Stimulated activated CD4-positive, alpha-beta T cell treated with anti-CD3 and anti-CD28 coated beads, Interleukin-2, amount 100 ng/mL, for 48 hours (primary cell): Measurements from ENCODE around the gene PDE6B.
"Not testable (repeated sequence)": the region's sequence is repeated elsewhere in the genome, so short reads cannot be mapped to it uniquely, and the experiment has no call there.

ENCODE experiments used
- DNase-seq, 2 donors: peaks; one replicate each; pipeline ENCODE4 v3.0.0-alpha.2; 2020

The PDE6B gene

DNA sequence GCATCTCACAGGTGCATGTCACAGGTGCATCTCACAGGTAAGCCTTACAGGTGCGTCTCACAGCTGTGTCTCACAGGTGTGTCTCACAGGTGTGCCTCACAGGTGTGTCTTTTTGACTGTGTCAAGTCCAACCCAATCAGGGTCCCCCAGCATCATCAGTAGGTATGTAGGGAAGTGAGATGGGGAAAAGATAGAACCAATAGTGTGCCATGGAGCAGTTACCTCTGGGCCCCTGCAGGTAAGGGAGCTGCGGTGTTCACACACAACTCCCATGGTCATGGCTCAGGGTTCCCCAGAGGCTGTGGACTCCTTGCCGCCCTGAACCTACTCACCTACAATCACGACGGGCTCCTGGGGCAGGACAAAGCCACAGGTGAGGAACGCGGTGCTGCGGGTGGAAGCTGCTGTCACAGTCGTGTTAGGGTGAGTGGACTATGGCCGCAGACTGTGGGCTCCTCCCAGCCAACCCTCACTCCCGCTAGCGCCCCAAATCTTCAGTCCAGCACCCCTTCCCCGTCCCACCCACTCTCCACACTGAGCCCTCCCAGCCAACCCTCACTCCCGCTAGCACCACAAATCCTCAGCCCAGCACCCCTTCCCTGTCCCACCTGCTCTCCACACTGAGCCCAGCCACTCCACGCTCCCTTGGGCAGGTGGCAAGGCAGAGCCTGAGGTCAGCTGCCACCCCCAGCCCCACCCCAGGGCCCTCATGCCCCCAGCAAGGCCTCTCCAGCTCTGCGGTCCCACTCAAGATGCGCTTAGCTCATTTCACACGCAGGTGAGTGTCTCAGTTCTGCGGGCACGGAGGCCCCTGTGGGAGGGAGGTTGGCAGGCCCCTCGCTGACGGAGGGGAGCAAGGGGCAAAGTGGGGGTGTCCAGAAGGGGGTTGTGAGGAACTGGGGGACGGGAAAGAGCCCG, 2.1 kb upstream of the PDE6B start:
- no peak for DNase-seq

DNA sequence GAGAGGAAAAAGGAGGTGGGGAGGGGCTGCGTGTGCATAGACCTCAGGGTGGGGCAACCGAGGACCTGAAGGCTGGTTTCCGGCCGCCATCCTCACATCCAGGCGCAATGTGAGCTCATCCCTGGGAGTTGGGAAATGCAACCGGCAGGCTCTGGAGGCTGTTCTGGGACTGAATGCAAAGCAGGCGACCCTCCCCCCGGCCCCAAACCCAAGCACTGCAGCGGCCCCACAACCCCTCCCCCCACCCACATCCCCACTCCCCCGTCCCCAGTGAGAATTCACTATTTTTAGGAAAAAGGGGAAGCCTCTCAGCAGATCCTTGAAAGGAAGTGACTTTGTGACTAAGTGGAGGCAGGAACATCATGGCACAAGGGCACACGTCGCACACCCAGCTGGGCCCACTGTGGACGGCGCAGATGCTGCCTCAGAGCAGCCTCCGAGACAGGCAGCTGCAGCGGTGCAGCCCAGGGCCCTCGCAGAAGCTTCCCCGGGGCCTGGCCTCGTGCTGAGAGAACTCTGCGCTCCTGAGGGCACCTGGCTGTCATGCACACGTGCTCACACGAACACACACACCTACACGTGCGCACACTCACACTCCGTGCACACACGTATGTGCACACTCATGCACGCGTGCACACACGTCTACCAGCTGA, 1.3 kb upstream of the PDE6B start:
- DNase-seq: no peak

DNA sequence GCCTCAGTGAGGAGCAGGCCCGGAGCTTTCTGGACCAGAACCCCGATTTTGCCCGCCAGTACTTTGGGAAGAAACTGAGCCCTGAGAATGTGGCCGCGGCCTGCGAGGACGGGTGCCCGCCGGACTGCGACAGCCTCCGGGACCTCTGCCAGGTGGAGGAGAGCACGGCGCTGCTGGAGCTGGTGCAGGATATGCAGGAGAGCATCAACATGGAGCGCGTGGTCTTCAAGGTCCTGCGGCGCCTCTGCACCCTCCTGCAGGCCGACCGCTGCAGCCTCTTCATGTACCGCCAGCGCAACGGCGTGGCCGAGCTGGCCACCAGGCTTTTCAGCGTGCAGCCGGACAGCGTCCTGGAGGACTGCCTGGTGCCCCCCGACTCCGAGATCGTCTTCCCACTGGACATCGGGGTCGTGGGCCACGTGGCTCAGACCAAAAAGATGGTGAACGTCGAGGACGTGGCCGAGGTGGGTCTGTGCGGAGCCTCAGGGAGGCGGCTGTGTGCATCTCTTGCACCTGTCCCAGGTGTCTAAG, 323 bp downstream of the PDE6B start:
- no peak for DNase-seq

DNA sequence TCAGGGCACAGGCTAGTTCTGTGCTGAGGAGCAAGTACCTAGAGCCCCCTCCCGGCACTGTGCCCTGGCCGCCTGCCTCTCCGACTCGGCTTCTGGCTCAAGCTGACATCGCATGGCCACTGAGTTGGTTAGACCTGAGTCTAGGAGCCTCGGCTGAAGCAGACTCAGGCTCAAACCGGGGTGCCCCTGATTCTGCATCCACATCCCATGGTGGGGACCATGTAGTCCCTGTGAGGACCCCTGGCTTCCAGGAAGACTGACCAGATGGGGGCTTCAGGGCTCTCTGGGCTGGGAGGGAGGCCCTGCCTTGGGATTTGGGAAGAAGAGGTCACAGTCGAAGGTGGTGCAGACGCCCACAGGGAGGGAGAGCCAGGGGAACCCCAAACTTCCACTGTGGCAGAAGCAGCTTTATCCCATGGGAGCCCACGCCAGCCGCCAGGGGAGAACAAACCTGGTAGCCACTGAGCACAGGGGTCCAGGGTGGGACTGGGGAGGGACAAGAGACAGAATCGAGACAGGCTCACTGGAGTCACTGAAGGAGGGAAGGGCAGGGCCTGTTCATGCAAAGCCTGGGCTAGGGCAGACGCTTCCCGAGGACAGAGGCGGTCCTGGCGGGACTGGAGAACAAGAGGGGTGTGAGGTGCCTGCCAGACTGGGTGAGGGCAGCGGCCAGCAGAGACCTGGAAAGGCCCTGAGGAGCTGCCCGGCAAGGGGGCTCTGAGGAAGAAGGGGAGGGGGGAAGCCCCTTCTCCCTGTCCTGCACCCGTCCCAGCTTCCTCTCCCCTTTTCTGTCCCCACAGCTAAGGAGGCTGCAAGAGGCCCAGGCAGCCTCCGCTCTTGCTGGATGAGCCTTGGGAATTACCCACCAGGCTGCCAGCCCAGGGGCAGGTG, 1.1 kb downstream of the PDE6B start:
- no peak for DNase-seq

DNA sequence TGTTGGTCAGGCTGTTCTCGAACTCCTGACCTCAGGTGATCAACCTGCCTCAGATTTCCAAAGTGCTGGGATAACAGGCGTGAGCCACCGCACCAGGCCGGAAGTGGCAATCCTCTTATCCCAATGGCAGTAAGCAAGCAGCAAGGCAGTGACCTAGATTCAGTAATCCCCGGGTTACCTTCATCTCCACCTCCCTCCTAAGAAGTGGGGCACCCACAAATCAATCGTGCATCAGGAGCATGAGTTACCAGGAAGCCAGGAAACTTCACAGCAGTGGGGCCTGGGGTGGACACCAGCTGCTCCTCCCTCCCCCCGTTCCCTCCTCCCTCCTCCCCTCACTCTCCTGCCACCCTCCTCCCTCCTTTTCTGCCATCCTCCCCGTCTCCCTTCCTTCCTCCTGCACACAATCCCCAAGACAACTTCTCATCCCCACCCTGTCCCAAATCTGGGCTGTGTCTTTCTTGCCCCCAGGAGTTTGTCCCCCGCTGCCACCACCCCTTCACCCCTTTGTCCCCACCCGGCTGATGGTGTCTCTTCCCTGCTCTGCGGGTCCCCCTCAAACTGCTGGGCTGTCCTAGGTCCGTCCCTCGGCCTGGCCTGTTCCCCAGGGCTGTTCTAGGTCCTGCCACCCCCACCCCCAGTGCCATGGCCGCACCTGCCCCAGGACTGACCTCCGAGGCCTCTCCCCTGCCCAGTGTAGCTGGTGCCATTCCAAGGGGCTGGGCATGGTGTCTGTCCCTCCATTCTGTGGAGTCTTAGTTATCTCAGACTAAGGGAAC, 2.2 kb downstream of the PDE6B start:
- no peak for DNase-seq

DNA sequence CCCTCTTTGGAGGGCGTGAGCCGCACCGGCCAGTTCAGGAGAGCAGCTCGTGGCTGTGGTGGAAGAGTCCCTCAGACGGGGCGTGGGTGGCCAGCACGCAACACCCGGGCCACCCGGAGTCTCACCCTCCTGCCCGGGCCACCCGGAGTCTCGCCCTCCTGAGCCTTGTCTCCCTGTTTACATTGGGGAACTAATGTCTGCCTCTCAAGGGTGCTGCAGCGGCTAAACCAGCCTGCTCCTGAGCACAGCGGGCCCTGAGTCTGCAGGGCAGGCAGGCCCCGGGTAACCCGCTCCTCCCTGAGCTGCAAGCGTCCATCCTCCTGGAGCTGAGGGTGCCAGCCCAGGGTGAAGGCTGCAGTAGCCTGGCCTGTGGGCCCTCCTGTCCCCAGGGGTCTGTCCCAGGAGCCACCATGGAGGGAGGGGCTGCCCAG, 3.0 kb downstream of the PDE6B start:
- no peak for DNase-seq

DNA sequence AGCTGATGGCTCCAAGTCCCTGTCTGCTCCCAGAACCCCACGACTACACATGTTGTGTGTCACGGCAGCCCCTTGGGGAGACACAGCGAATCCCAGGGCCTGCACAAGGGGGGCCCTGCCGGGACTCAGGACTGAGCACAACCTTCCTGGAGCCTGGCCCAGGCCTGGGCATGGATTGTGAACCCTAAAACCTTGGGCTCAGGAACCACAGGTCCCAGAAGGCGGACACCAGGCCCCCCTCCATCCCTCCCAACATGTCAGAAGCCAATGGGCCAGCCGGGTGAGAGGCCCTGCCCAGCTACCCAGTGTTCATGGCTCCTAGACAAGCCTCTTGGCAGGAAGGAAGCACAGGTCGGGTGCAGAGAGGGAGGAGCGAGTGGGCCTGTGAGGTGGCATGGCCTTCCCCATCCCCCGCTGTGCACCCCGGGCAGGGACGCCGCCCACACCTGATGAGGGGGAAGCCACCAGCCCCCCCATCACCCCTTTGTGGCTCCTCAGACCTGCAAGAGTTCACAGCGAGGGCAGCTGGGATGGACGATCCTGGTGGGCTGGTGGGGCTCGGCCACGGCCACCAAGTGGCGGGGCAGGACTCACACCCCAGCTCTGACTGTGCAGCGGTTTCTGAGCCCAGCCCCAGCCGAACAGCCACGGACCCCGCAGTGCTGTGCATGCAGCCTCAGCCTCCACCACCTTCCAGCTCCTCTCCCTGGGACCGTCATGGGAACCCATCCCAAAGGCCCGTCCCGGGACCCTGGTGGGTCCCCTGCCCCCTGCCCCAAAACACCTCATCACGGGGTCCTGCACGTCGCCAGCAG, 3.7 kb downstream of the PDE6B start:
- no peak for DNase-seq

DNA sequence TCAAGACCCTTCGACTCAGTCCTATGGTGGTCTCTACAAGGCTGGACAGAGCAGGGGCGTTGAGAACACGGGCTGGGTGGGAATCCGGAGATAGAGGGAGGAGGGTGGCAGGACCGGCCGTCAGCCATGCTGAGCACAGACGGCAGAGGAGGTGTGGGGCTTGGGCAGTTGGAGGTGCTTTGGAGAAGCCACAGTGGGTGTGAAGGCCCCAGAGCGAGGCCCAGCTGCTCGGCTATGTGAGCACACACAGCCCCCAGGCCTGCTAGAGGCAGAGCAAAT, 4.2 kb downstream of the PDE6B start:
- no peak for DNase-seq

DNA sequence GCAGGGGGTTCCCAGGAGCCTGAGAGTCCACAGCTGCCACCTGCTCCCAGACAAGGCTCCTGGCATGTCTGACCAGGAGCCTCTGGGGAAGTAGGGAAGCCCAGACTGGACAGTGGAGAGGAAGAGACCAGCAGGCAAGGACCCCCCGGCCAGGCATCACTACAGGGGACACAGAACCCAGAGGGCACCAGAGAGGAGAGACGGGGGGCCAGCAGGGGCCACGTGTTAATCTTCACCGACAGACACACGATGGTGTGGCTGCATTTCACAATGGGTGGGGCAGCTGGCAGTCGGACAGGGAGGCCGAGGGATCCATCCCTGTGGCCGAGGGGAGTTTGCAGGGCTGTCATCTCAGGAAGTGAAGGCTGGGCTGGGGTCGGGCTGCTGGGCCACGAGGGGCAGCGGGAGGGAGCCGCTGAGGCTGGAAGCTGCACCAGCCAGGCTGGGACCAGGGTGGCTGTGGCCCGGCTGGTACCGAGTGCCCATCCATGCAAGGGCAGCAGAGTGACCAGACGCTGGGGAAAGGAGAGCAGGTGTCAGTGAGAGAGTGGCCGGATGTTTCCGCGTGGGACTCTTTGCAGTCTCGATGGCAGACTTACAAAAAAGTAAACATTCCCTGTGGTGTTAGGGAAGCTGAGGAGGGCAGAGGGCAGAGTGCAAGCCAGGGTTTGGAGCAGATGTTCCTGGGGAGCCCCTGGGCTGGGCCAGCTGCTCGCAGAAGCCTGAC, 4.7 kb downstream of the PDE6B start:
- DNase-seq: no peak

DNA sequence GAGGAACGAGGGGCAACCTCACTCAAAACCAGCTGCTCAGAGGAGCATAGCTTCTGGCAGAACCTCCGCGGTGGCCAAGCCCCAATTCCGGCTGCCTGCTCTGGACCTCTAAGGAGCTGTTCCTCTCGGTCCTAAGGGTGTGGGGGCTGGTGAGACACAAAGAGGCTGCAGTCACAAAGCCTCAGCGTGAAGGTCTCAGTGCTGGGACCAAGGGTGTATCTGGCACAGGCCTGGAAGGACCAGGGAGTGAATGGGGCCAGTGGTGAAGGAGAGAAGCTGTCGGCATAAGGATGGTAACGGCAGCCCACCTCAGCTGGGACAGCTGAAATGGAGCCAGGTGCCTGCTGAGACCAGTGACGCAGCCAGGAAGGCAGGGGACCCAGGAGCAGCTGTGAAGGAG, 5.3 kb downstream of the PDE6B start:
- DNase-seq: no peak

DNA sequence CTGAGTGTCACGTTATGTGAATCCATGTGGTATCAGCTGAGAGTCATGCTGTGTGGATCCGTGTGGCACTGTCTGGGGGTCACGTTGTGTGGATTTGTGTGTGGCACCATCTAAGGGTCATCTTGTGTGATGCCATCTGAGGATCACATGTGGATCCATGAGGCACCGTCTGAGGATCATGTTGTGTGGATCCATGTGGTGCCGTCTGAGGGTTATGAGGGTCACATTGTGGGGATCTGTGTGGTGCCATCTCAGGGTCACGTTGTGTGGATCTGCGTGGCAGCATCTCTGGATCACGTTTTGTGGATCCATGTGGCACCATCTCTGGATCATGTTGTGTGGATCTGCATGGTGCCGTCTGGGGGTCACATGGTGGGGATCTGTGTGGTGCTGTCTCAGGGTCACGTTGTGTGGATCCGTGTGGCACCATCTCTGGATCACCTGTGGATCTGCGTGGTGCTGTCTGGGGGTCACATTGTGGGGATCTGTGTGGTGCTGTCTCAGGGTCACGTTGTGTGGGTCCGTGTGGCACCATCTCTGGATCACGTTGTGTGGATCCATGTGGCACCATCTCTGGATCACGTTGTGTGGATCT, 6.9 kb downstream of the PDE6B start:
- no peak for DNase-seq

DNA sequence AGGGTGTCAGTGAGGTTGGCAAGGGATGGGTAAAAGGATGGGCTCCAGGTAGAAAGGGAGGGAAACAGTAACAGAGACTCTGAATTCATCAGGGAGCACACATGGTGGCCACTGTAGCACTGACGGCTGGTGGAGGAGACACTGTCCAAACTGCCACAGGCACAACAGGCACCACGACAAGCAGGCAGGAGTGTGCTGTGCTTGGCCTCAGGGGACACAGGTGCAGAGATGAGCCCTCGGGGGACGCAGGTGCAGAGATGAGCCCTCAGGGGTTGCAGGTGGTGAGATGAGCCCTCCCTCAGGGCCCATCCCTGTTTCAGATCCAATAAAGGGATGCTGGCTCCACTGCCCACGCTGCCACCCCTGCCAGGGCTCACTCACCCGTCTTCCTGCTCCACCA, 7.6 kb downstream of the PDE6B start:
- no peak for DNase-seq

DNA sequence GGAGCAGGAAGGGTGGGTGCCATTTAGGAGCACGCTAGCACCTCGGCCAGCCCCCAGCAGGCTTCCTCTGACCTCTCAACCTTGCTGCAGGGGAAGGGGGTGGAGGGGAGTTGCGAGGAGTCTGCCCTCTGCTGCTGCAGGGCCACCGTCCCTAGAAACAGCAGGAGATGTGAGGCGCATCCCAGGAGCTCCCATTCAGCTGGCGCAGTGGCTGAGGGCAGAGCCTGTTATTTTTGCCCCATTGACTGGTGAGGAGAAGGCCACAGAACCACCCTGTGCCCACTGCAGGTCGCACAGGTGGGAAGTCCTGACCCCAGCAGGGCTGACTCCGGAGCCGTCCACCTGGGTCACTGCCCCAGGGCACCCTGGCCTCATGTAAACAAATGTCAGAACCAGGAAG, 8.0 kb downstream of the PDE6B start:
- no peak for DNase-seq

DNA sequence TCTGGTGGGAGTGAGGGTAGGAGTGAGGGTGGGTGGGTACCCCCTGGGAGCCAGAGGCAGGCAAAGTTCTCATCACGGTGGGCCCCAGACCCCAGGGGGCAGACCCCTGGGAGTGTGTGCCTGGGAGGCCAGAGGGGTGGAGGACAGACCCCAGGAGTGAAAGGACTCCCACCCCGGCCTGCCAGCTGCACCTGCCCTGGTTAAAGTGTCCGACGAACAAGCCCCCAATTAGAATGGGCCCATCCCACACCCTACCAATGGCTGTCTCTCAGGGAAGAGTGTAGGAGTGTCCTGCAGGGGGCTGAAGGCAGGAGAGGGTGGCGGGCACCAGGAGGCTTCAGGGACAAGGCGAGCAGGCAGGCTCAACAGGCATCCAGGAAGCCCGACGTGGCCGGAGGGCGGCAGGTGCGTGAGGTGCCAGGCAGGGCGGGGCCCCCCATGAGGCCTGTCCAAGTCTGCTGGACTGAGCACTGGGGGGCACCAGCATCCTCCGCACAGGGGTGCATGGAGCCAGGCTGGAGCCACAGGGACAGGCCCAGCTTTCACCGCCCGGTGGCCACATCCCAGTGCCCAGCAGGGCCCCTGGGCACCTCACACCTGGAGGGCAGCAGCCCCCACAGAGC, 8.7 kb downstream of the PDE6B start:
- DNase-seq: no peak

DNA sequence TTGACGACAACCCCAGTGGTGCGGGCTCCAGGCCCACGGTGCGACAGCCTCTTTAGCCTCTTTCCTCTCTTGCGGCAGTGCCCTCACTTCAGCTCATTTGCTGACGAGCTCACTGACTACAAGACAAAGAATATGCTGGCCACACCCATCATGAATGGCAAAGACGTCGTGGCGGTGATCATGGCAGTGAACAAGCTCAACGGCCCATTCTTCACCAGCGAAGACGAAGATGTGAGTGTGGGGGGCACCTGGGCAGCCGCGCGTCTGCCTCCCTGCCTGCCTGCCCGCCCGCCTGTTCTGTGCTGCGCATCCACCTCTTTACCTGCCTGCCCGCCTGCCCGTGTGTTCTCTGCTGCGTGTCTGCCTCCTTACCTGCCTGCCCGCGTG, 9.2 kb downstream of the PDE6B start:
- DNase-seq: no peak

DNA sequence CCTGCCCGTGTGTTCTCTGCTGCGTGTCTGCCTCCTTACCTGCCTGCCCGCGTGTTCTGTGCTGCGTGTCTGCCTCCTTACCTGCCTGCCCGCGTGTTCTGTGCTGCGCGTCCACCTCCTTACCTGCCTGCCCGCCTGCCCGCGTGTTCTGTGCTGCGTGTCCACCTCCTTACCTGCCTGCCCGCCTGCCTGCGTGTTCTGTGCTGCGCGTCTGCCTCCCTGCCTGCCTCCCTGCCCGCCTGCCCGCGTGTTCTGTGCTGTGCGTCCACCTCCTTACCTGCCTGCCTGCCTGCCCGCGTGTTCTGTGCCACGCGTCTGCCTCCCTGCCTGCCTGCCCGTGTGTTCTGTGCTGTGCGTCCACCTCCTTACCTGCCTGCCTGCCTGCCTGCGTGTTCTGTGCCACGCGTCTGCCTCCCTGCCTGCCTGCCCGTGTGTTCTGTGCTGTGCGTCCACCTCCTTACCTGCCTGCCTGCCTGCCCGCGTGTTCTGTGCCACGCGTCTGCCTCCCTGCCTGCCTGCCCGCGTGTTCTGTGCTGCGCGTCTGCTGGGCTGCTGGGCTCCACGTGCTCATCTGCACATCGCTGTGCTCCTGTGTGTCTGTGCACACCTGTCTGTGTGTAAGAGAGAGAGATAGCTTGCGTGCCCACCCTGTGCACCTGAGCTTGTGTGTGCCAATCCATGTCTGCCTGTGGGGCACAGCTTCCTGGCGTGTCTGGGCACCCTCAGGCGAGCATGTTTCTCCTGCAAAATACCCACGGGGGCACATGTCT, 9.9 kb downstream of the PDE6B start:
- DNase-seq: not testable (repeated sequence)

DNA sequence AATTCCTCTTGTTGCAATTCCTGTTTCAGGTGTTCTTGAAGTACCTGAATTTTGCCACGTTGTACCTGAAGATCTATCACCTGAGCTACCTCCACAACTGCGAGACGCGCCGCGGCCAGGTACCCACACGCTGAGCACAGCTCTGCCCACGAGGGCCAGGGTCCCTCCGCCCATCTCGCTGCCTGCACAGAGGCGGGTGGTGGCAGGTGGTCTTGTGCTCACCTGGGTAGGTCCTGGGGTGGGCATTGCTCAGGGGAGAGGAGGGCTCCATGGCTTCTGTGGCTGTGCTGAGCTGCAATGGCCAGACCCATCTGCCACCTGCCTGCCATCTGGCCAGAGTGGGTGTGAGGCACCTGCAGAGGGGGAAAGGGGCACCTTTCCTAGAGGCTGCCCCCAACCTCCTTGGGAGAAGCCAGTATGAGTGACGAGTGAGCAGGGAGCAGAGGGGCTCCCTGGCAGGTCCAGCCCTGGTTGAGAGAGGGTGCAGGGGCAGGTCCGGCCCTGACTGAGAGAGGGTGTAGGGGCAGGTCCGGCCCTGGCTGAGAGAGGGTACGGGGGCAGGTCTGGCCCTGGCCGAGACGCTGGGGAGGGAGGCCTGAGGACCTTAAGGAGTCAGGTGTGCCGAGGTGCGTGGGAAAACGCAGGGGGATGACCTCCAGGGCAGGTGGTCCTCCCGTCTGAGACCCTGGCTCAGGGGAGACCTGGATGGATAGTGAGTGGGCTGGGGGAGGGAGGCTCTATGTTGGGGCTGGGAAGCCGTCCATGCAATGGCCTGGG, 10.7 kb downstream of the PDE6B start:
- no peak for DNase-seq

DNA sequence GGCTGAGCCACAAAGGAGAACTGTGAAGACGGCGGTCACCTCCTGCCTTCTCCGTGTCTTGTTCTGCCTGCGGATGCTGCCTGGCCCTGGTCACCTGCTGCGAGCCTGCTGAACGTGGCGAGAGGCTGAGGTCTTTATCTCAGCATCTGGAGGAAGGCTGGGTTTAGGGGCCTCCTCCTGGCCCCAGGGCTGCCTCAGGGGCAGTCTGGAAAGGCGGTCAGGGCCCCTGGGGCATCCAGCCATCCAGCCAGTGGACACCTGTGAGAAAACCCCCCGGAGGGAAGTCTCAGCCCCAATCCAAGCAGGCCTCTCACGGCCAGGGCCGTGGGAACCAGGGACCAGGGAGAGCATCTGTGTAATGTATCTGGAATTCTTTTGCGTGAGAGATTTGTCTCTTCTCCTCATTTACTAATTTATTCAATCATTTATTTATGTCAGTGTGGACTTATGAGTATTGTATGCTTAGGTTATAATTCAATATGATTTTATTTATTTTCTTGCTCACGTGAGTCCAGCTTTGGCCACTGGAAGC, 11.3 kb downstream of the PDE6B start:
- no peak for DNase-seq
